Motor neuron (in vitro differentiated cells): ENCODE measurements around the gene DNASE2. TPM values are rescaled to one million over a fixed set of nuclear protein-coding genes. Genes with fewer than 3 reads are reported as not detected.
"Not testable (repeated sequence)": the region's sequence is repeated elsewhere in the genome, so short reads cannot be mapped to it uniquely, and the experiment has no call there.

Source experiments
- ATAC-seq, 8 experiments: fragments of 200-7000 bp; cut with Tn5 transposase; replicated peaks in 6 of 8; 2 replicates each; pipeline ENCODE4 v1.8.0; 2021; ENCODE audit warnings: mild to moderate bottlenecking in 8 of 8, moderate library complexity in 8 of 8
- H3K27ac ChIP-seq, 2 donors: fragments of 250-450 bp; sonication (Bioruptor Pico); 2 replicates each; pipeline ENCODE4 v1.9.0; 2021; ENCODE audit warnings: antibody characterized with exemption in 2 of 2, mild to moderate bottlenecking in 2 of 2, moderate library complexity in 1 of 2
- H3K4me1 ChIP-seq, 2 donors: fragments of 250-450 bp; sonication (Bioruptor Pico); replicated peaks in 1 of 2; 2 replicates each; pipeline ENCODE4 v1.6.1; 2021; ENCODE audit warnings: antibody characterized with exemption in 2 of 2, mild to moderate bottlenecking in 2 of 2, moderate library complexity in 1 of 2
- H3K4me3 ChIP-seq, 5 donors: fragments of 250-450 bp; sonication (Bioruptor Pico); 2 replicates each; pipeline ENCODE4 v1.9.0; 2021; ENCODE audit warnings: antibody characterized with exemption in 5 of 5, mild to moderate bottlenecking in 5 of 5, moderate library complexity in 4 of 5
- WGBS, 10 experiments: fragments of 450-650 bp; shearing (Covaris generic); methylation state at CpG; one replicate each; pipeline ENCODE4 v1.0.0; 2022; 5-methylcytosine and 5-hydroxymethylcytosine counted together
- in situ Hi-C, 9 experiments: fragments of 400-800 bp; cut with MboI; loops; one replicate each; pipeline ENCODE4 v1.15.0; 2021; ENCODE audit warnings: low sequenced_read_pairs in 9 of 9, low pct_unique_long_range_greater_than_20kb in 2 of 9; ENCODE audit not compliant: unreplicated experiment in 9 of 9
- total RNA-seq, 8 experiments: library from RNA; unstranded; fragments of 300-600 nt; gene quantifications; 2 replicates each; pipeline versions ENCODE4 v1.2.3 to v1.2.4, GENCODE V29; 2022

DNASE2 gene
- total RNA-seq, 8 experiments from 2014 or later, result 2.2 to 70.1 (median 11.9) TPM

DNA sequence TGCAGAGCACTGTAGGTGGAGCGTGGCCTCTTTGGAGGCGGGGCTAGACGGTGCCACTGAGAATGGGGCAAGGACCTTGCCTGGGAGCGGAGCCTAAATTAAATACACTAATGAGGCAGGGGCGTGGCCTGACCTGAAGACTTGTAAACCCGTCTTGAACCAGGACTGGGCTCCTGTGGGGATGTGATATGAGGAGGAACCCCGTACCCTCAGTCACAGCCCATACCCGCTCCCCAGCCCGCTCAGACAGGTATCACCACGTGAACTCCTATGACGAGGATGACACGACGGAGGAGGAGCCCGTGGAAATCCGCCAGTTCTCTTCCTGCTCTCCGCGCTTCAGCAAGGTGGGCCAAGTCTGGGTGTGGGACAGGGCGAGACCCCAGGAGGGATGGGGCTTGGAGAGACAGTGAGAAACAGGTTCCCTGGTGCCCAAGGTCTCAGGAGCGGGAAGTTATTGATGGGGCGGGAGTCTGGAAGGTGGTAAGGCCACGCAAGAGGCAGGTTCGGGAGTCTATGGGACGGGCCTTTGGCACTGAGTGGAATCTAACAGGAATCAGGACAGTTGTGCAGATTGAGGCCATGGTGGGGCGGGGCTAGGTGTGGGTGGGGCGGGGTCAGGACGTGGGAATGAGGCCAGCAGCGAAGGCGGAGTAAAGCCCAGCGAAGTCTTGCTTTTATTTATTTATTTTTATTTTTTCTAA lies 14.7 kb downstream of the DNASE2 start:
- Histone ChIP-seq H3K4me1 (peaks cover 0 to 5% of the 10 kb centered on the region in 2 donors), H3K4me3 (no peak overlapping the region), H3K27ac (no peak overlapping the region)
- ATAC-seq, result peak in 2 of 8 experiments; percentile 5 to 10
- in situ Hi-C loops, result no loop called here
- WGBS, 10 experiments, result 56 to 92% (median 78%) methylated on average over 2 to 13 of the region's 29 CpGs; no CpG with 5 or more reads in 6 of the 10 experiments

DNA sequence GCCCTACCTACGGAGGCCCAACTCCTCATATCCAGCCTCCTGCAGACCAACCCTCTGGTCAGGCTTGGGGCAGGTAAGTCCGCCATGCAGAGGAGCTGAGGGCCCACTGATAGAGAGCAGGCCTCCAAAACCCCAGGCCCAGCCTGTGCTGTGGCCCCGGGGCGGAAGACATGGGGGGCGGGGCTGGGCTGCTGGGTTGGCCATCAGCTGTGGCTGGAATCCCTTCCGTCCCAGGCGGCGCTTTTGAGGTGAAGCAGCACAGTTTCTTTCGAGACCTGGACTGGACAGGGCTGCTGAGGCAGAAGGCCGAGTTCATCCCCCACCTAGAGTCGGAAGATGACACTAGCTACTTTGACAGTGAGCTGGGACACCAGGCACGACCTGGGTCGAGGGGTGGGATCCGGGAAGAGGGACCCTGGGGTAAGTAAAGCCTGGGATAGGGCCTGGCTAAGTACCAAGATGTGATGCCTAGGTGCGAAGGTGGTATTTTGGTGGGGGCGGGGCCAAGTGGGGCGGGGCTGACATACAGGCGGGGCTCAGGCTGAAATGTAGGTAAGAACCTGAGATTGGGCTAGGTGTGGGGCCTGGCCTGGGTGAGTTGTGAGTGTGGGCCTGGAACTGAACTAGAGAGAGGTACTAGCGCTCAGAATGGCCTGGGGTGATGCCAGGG lies 15.4 kb downstream of the DNASE2 start:
- no peak for ATAC-seq
- in situ Hi-C loops, result no loop called here
- no peak overlapping the region for H3K27ac ChIP-seq
- peaks cover 0 to 5% of the 10 kb centered on the region in 2 donors for H3K4me1 ChIP-seq
- WGBS, 10 experiments, result 88% methylated on average over 1 of the region's 19 CpGs; no CpG with 5 or more reads in 9 of the 10 experiments
- H3K4me3 ChIP-seq, result no peak overlapping the region

DNA sequence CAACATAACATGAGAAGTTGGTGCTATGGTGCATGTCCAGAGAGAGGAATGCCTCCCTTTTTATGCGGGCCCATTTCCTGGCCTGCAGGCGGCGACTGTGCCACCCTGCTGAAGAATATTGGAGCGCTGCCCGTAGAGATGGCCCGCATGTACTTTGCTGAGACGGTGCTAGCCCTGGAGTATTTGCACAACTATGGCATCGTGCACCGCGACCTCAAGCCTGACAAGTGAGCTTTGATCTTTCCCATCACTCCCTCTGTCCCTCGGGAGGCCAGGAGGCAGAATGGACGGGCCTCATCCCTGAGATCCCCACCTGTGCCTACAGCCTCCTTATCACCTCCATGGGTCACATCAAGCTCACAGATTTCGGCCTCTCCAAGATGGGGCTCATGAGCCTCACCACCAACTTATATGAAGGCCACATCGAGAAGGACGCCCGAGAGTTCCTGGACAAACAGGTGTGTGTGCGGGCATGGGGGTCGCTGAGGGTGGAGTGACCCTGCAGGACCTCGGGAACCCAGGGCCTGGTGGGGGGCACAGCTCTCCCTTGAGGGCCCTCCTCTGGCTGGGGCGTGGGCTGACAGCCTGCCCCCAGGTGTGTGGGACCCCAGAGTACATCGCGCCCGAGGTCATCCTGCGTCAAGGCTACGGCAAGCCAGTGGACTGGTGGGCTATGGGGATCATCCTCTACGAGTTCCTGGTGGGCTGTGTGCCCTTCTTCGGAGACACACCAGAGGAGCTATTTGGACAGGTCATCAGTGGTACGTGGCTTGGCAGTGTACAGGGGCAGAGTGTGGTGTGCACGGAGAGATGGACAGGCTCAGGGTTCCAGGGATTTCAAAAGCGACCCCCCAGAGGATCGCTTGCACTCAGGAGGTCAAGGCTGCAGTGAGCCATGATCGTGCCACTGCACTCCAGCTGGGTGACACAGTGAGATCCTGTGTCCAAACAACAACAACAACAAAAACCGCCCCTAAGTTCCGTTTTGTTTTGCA lies 16.2 kb downstream of the DNASE2 start:
- 89 to 95% (median 89%) methylated on average over 7 to 13 of the region's 34 CpGs; no CpG with 5 or more reads in 7 of the 10 experiments for WGBS, 10 experiments
- in situ Hi-C loops, result no loop called here
- H3K4me1 ChIP-seq, result peaks cover 0 to 5% of the 10 kb centered on the region in 2 donors
- no peak for ATAC-seq
- no peak overlapping the region for H3K27ac ChIP-seq
- H3K4me3 ChIP-seq, result no peak overlapping the region

DNA sequence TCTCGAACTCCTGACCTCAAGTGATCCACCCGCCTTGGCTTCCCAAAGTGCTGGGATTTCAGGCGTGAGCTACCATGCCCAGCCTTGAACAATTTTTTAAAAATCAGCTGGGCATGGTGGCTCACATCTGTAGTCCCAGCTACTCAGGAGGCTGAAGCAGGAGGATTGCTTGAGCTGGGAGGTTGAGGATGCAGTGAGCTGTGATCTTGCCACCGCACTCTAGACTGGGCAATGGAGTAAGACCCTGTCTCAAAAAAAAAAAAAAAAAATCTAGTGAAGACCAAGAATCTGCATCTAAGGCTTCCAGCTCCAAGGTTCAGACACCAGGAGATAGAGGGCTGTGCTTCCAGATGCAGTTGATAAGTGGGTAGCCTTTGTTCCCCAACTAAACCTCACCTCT lies 17.1 kb downstream of the DNASE2 start:
- 60 to 100% (median 87%) methylated on average over 1 to 3 of the region's 4 CpGs; no CpG with 5 or more reads in 4 of the 10 experiments for WGBS, 10 experiments
- Histone ChIP-seq H3K27ac (no peak overlapping the region), H3K4me3 (no peak overlapping the region), H3K4me1 (peaks cover 0 to 5% of the 10 kb centered on the region in 2 donors)
- ATAC-seq, result no peak
- in situ Hi-C loops, result no loop called here

DNA sequence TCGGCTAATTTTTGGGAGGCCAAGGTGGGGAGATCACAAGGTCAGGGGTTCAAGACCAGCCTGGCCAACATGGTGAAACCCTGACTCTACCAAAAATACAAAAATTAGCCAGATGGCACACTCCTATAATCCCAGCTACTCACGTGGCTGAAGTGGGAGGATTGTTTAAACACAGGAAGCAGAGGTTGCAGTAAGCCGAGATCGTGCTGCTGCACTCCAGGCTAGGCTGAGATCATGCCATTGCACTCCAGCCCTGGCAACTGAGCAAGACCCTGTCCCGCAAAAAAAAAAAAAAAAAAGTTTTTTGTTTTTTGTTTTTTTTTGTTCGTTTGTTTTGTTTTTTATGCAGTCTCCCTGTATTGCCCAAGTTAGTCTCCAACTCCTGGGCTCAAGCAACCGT lies 21.7 kb downstream of the DNASE2 start:
- no peaks in the 10 kb centered on the region for H3K4me1 ChIP-seq
- ATAC-seq, result no peak
- no peak overlapping the region for H3K27ac ChIP-seq
- in situ Hi-C loops, result no loop called here
- H3K4me3 ChIP-seq, result no peak overlapping the region
- WGBS, 10 experiments, result 13 to 100% (median 81%) methylated on average over 1 to 5 of the region's 7 CpGs; no CpG with 5 or more reads in 1 of the 10 experiments

DNA sequence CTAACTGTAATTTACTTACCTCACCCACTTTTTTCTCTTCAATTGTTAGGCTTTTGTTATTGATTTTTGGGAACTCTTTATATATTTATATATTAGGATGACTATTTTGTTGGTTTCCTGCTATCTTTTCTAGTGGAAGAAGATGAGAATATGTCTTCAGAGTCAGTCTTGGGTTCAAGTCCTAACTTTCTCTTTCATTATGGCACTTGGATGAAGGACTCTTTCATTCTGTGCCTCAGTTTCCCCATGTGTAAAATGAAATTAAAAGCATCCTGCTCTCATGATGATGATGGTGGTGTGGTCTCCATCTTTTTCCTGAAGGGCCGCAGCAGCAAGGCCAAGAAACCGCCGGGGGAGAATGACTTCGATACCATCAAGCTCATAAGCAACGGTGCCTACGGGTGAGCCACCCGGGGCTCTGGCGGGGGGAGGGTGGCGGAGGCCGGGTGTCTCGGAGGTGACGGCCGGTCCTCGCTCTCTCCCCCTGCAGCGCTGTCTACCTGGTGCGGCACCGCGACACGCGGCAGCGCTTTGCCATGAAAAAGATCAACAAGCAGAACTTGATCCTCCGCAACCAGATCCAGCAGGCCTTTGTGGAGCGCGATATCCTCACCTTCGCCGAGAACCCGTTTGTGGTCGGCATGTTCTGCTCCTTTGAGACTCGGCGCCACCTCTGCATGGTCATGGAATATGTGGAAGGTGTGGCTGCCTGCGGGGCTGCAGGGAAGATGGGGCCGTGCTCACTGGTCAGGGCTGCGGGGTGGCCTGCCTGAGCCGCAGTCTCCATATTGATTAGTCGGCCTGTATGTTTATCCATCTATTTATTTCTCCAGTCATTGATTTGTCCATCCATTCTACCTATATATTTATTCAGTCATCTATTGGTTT lies 23.0 kb downstream of the DNASE2 start:
- in situ Hi-C loops, result no loop called here
- Histone ChIP-seq H3K27ac (no peak overlapping the region), H3K4me1 (no peaks in the 10 kb centered on the region), H3K4me3 (no peak overlapping the region)
- 20 to 93% (median 86%) methylated on average over 1 to 13 of the region's 35 CpGs for WGBS, 10 experiments
- no peak for ATAC-seq

DNA sequence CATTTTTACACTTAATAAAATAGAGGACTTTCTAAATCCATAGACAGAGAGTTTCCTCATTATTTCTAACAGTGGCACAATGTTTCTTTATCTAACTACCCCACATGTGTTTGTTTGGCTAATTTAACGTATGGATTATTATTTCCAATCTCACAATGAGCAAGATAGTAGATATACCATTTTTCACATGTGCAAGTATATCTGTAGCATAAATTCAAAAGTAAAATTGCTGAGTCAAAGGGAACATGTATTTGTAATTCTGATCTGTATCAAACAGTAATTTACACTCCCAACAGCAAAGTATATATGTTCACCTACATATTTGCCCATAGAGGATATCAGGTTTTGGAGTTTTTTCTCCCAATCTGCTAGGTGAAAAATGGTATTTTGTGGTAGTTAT lies 24.6 kb downstream of the DNASE2 start:
- in situ Hi-C loops, result no loop called here
- WGBS, 10 experiments, result 10 to 100% (median 85%) methylated on average over 1 of the region's 1 CpG; no CpG with 5 or more reads in 4 of the 10 experiments
- Histone ChIP-seq H3K27ac (no peak overlapping the region), H3K4me1 (no peaks in the 10 kb centered on the region), H3K4me3 (no peak overlapping the region)
- no peak for ATAC-seq

DNA sequence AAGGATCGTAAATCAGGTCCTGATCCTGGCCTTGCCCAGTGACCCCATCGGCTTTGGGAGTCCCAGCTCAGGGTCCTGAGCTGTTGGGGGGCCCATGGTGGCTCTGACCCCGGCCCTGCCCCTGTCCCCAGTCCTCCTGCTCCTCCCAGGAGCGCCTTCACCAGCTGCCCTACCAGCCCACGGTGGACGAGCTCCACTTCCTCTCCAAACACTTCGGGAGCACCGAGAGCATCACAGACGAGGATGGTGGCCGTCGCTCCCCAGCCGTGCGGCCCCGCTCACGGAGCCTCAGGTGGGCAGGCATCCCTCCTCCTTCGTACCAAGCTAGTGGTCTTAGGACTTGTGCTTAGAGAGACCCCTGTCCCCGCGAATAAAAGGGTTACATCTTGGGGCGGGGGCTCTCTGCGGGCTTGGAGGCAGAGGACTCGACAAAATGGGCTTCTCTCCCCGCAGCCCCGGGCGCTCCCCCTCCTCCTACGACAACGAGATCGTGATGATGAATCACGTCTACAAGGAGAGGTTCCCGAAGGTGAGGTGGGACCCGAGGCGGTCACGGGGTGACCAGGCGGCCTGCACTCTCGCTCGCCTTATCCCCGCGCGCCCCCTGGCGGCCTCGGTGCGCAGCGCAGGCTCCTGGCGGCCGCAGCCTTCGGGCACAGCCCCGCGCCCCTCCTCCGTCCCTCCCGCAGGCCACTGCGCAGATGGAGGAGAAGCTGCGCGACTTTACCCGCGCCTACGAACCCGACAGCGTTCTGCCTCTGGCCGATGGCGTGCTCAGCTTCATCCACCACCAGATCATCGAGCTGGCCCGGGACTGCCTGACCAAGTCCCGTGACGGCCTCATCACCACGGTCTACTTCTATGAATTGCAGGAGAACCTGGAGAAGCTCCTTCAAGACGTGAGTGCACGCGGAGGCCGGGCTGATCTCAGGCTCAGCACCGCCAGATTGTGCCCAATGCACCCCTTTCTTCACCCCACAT lies 33.8 kb downstream of the DNASE2 start:
- Histone ChIP-seq H3K4me3 (peak overlapping the region in 2 of 5 donors; percentile 0 to 4), H3K4me1 (peaks cover 3 to 10% of the 10 kb centered on the region in 2 donors), H3K27ac (no peak overlapping the region)
- 0 to 77% (median 14%) methylated on average over 1 to 12 of the region's 69 CpGs; no CpG with 5 or more reads in 4 of the 10 experiments for WGBS, 10 experiments
- in situ Hi-C loops, result loop anchor here in 1 of 9 experiments (10.0 kb wide), 1 partner anchor 83 kb away; no protein-coding TSS in a partner anchor
- ATAC-seq, result peak; percentile 93 to 99 (median 94)

DNA sequence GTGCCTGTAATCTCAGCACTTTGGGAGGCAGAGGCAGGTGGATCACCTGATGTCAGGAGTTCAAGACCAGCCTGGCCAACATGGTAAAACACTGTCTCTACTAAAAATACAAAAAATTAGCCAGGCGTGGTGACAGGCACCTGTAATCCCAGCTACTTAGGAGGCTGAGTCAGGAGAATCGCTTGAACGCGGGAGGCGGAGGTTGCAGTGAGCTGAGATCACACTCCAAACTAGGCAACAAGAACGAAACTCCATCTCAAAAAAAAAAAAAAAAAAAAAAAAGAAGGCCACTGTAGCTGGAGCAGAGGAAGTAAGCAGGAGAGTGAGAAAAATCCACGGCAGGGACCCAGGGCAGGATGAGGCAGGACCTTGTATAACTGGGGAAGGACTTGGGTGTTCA lies 34.6 kb downstream of the DNASE2 start:
- in situ Hi-C loops, result loop anchor here in 1 of 9 experiments (10.0 kb wide), 1 partner anchor 82 kb away; no protein-coding TSS in a partner anchor
- ATAC-seq, result peak in 1 of 8 experiments; percentile 1
- not testable (repeated sequence) for H3K27ac ChIP-seq, H3K4me3 ChIP-seq
- peaks cover 9 to 15% of the 10 kb centered on the region in 2 donors for H3K4me1 ChIP-seq
- 60 to 100% (median 88%) methylated on average over 1 to 6 of the region's 7 CpGs for WGBS, 10 experiments

DNA sequence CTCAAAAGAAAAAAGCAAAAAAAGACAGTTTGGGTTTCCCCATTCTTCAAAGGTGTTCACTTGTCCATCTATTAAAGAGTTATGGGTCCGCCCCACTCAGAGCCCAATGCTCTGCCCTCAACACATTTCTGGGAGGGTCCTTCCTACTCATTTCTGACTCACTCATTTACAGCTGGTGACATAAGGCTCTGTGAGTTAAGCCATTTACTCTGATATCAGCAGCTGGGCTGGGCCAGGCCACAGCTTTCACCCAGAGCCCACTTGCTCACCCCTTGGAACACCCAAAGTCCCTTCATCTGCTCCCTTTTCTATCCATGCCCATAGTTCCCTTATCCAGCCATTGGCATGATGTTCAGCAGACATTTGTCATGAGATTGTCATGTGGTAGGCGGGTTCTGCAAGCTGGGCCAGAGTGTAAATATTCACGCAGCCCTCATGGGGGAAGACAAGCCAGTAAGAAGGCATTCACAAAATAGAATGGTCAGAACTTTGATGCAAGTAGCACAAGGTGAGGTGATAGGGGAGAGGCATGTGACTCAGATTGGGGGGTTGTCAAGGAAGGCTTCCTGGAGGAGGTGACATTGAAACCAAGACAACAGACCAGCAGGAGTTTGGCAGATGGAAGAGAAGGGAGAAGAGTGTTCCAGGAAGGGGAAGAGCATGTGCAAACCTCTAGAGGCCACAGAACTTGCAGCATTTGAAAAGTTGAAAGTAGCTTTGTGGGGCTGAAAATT lies 37.1 kb downstream of the DNASE2 start:
- no peak overlapping the region for H3K4me3 ChIP-seq
- H3K4me1 ChIP-seq, result peaks cover 24 to 26% of the 10 kb centered on the region in 2 donors
- H3K27ac ChIP-seq, result no peak overlapping the region
- 40 to 100% (median 87%) methylated on average over 1 to 3 of the region's 3 CpGs; no CpG with 5 or more reads in 2 of the 10 experiments for WGBS, 10 experiments
- in situ Hi-C loops, result loop anchor here in 1 of 9 experiments (10.0 kb wide), 1 partner anchor 79 kb away; no protein-coding TSS in a partner anchor
- ATAC-seq, result peak in 3 of 8 experiments; percentile 2 to 21 (median 10)
